ENCODE results near the gene LRP6. TPM values are rescaled to one million over a fixed set of nuclear protein-coding genes. Genes with fewer than 3 reads are reported as not detected.

LRP6 gene
- total and polyA plus RNA-seq, 4 donors: 14.7 to 76.8 (median 23.2) TPM

GRCh38 chr12:12265571-12266388 lies 1.1 kb downstream of the LRP6 start:
- WGBS: 2% methylated on average over 25 of the region's 25 CpGs
- H3K27ac ChIP-seq (ENCODE audit: low read depth in 1 of 2, low read length in 2 of 2): peak overlapping the region; percentile 95 to 99
- TF ChIP-seq FOXA2 (IDR thresholded peaks at IDR 0.05) (no peak), RXRA (IDR thresholded peaks at IDR 0.05) (peak; percentile 46 to 47), EGR1 (IDR thresholded peaks at IDR 0.05; ENCODE audit: low read depth in 2 of 2) (no peak), YY1 (IDR thresholded peaks at IDR 0.05) (no peak), NR2F2 (IDR thresholded peaks at IDR 0.05) (peak; percentile 57), REST (IDR thresholded peaks at IDR 0.05) (no peak), RAD21 (IDR thresholded peaks at IDR 0.05) (peak; percentile 19 to 31), HNF4A (conservative IDR thresholded peaks at IDR 0.05) (peak; percentile 51 to 59), GABPA (IDR thresholded peaks at IDR 0.05 in 1 of 2, conservative IDR thresholded peaks at IDR 0.05 in 1 of 2) (no peak)
- H3K4me3 ChIP-seq (ENCODE audit: low read depth in 1 of 3, low read length in 3 of 3): peak overlapping the region; percentile 72 to 93 (median 76)
- H3K36me3 ChIP-seq (ENCODE audit: control insufficient read depth in 4 of 4, insufficient read depth in 3 of 4, low read depth in 1 of 4, low read length in 3 of 4): no peaks in the 10 kb centered on the region
- peaks cover 8 to 26% (median 10%) of the 10 kb centered on the region in 4 donors for H3K4me1 ChIP-seq (ENCODE audit: control insufficient read depth in 4 of 4, insufficient read depth in 4 of 4, low read length in 3 of 4)
- peak overlapping the region; percentile 93 to 98 for H3K9ac ChIP-seq (ENCODE audit: low read depth in 1 of 2, low read length in 2 of 2)
- H3K27me3 ChIP-seq (ENCODE audit: control insufficient read depth in 4 of 4, insufficient read depth in 4 of 4, low read length in 3 of 4): no peaks in the 10 kb centered on the region
- peak; percentile 35 for DNase-seq (ENCODE audit: low spot score)
- no peaks in the 10 kb centered on the region for H3K9me3 ChIP-seq (ENCODE audit: control insufficient read depth in 4 of 4, low read length in 3 of 4)

DNA sequence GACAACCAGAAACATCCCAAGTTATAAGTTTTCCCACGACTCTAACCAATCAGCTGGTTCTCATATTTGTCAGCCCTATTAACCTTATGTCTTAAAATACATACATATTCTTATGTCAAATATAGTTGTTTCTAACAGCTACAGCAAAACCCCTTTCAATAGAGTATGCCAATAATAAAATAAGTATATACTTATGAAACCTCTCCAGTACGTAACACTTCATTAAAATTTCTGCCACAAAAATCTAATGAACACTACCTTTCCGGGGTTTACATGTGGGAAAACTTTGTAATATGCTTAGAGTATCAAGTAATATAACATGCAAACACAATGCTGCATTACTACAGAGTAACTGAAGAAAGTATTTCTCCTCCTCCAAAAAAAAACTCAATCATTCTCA lies 1.8 kb downstream of the LRP6 start:
- 25% methylated on average over 3 of the region's 3 CpGs for WGBS
- Histone ChIP-seq H3K4me1 (ENCODE audit: control insufficient read depth in 4 of 4, insufficient read depth in 4 of 4, low read length in 3 of 4) (peaks cover 8 to 26% (median 10%) of the 10 kb centered on the region in 4 donors), H3K27me3 (ENCODE audit: control insufficient read depth in 4 of 4, insufficient read depth in 4 of 4, low read length in 3 of 4) (no peaks in the 10 kb centered on the region), H3K9me3 (ENCODE audit: control insufficient read depth in 4 of 4, low read length in 3 of 4) (no peaks in the 10 kb centered on the region), H3K36me3 (ENCODE audit: control insufficient read depth in 4 of 4, insufficient read depth in 3 of 4, low read depth in 1 of 4, low read length in 3 of 4) (no peaks in the 10 kb centered on the region), H3K4me3 (ENCODE audit: low read depth in 1 of 3, low read length in 3 of 3) (peak overlapping the region; percentile 72 to 93 (median 76)), H3K9ac (ENCODE audit: low read depth in 1 of 2, low read length in 2 of 2) (peak overlapping the region; percentile 93 to 98), H3K27ac (ENCODE audit: low read depth in 1 of 2, low read length in 2 of 2) (peak overlapping the region; percentile 95 to 99)
- DNase-seq (ENCODE audit: low spot score): no peak
- TF ChIP-seq, protein P1, sequence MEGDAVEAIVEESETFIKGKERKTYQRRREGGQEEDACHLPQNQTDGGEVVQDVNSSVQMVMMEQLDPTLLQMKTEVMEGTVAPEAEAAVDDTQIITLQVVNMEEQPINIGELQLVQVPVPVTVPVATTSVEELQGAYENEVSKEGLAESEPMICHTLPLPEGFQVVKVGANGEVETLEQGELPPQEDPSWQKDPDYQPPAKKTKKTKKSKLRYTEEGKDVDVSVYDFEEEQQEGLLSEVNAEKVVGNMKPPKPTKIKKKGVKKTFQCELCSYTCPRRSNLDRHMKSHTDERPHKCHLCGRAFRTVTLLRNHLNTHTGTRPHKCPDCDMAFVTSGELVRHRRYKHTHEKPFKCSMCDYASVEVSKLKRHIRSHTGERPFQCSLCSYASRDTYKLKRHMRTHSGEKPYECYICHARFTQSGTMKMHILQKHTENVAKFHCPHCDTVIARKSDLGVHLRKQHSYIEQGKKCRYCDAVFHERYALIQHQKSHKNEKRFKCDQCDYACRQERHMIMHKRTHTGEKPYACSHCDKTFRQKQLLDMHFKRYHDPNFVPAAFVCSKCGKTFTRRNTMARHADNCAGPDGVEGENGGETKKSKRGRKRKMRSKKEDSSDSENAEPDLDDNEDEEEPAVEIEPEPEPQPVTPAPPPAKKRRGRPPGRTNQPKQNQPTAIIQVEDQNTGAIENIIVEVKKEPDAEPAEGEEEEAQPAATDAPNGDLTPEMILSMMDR (IDR thresholded peaks at IDR 0.05; ENCODE audit: low read depth, low read length, missing input control): no peak
- no peak for TF ChIP-seq RXRA (IDR thresholded peaks at IDR 0.05)
- TF ChIP-seq FOXA2 (IDR thresholded peaks at IDR 0.05): no peak
- TF ChIP-seq FOXA1 (IDR thresholded peaks at IDR 0.05): no peak
- no peak for TF ChIP-seq EGR1 (IDR thresholded peaks at IDR 0.05; ENCODE audit: low read depth in 2 of 2)
- TF ChIP-seq ATF3 (IDR thresholded peaks at IDR 0.05): no peak
- no peak for TF ChIP-seq GABPA (IDR thresholded peaks at IDR 0.05 in 1 of 2, conservative IDR thresholded peaks at IDR 0.05 in 1 of 2)
- no peak for TF ChIP-seq NR2F2 (IDR thresholded peaks at IDR 0.05)
- no peak for TF ChIP-seq REST (IDR thresholded peaks at IDR 0.05)
- no peak for TF ChIP-seq YY1 (IDR thresholded peaks at IDR 0.05)
- TF ChIP-seq SP1 (IDR thresholded peaks at IDR 0.05): no peak
- no peak for TF ChIP-seq RAD21 (IDR thresholded peaks at IDR 0.05)
- TF ChIP-seq, protein P2, sequence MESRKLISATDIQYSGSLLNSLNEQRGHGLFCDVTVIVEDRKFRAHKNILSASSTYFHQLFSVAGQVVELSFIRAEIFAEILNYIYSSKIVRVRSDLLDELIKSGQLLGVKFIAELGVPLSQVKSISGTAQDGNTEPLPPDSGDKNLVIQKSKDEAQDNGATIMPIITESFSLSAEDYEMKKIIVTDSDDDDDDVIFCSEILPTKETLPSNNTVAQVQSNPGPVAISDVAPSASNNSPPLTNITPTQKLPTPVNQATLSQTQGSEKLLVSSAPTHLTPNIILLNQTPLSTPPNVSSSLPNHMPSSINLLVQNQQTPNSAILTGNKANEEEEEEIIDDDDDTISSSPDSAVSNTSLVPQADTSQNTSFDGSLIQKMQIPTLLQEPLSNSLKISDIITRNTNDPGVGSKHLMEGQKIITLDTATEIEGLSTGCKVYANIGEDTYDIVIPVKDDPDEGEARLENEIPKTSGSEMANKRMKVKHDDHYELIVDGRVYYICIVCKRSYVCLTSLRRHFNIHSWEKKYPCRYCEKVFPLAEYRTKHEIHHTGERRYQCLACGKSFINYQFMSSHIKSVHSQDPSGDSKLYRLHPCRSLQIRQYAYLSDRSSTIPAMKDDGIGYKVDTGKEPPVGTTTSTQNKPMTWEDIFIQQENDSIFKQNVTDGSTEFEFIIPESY (IDR thresholded peaks at IDR 0.05): no peak
- no peak for TF ChIP-seq HNF4G (IDR thresholded peaks at IDR 0.05)
- no peak for TF ChIP-seq JUND (IDR thresholded peaks at IDR 0.05)
- TF ChIP-seq HNF4A (conservative IDR thresholded peaks at IDR 0.05): no peak
- TF ChIP-seq MAX (IDR thresholded peaks at IDR 0.05): no peak
- TF ChIP-seq TAF1 (conservative IDR thresholded peaks at IDR 0.05): no peak
